Activated CD4-positive, alpha-beta T cell treated with anti-CD3 and anti-CD28 coated beads for 48 hours (primary cell): ENCODE measurements around the gene TGM2.

ENCODE experiments used
- DNase-seq: peaks from one replicate; pipeline ENCODE4 v3.0.0-alpha.2; 2020

TGM2 gene

GRCh38 chr20:38173237-38174156 lies 8.4 kb upstream of the TGM2 start:
- DNase-seq, result no peak

GRCh38 chr20:38172408-38172807 lies 7.3 kb upstream of the TGM2 start:
- no peak for DNase-seq

- DNase-seq, result no peak
These were observed 6.6 kb upstream of the TGM2 start for GRCh38 chr20:38171675-38172043.

GRCh38 chr20:38170826-38171674 lies 6.0 kb upstream of the TGM2 start:
- DNase-seq, result no peak

GRCh38 chr20:38170219-38170825 lies 5.3 kb upstream of the TGM2 start:
- no peak for DNase-seq

- DNase-seq, result no peak
These were observed 4.6 kb upstream of the TGM2 start for GRCh38 chr20:38169636-38170193.

- DNase-seq, result no peak
These were observed 3.9 kb upstream of the TGM2 start for GRCh38 chr20:38168791-38169589.

- peak; percentile 17 for DNase-seq
These were observed 3.0 kb upstream of the TGM2 start for GRCh38 chr20:38167851-38168760.

- DNase-seq, result no peak
These were observed 2.3 kb upstream of the TGM2 start for GRCh38 chr20:38167328-38167850.

- DNase-seq, result no peak
These were observed 1.7 kb upstream of the TGM2 start for GRCh38 chr20:38166703-38167233.

GRCh38 chr20:38165966-38166702 lies 1.1 kb upstream of the TGM2 start:
- DNase-seq, result no peak

GRCh38 chr20:38164624-38165088 lies 414 bp downstream of the TGM2 start:
- DNase-seq, result no peak

GRCh38 chr20:38164069-38164468 lies 1.0 kb downstream of the TGM2 start:
- no peak for DNase-seq

GRCh38 chr20:38162878-38163875 lies 1.9 kb downstream of the TGM2 start:
- no peak for DNase-seq

GRCh38 chr20:38162149-38162548 lies 2.9 kb downstream of the TGM2 start:
- DNase-seq, result no peak

GRCh38 chr20:38161412-38161774 lies 3.7 kb downstream of the TGM2 start:
- DNase-seq, result no peak

GRCh38 chr20:38159957-38160756 lies 4.9 kb downstream of the TGM2 start:
- DNase-seq, result no peak

- no peak for DNase-seq
These were observed 5.5 kb downstream of the TGM2 start for GRCh38 chr20:38159566-38159956.
